ENCODE results near the gene STMN1.

- TF ChIP-seq CTCF (IDR thresholded peaks at IDR 0.05): no peak
- TF ChIP-seq EP300 (IDR thresholded peaks at IDR 0.05): no peak
These were observed 26.5 kb downstream of the STMN1 start for GRCh38 chr1:25879675-25880074.
